ENCODE measurements around the gene LMAN1L.
A peak's percentile ranks its signal among the peaks of the same experiment; 100 is the strongest.

LMAN1L gene

DNA sequence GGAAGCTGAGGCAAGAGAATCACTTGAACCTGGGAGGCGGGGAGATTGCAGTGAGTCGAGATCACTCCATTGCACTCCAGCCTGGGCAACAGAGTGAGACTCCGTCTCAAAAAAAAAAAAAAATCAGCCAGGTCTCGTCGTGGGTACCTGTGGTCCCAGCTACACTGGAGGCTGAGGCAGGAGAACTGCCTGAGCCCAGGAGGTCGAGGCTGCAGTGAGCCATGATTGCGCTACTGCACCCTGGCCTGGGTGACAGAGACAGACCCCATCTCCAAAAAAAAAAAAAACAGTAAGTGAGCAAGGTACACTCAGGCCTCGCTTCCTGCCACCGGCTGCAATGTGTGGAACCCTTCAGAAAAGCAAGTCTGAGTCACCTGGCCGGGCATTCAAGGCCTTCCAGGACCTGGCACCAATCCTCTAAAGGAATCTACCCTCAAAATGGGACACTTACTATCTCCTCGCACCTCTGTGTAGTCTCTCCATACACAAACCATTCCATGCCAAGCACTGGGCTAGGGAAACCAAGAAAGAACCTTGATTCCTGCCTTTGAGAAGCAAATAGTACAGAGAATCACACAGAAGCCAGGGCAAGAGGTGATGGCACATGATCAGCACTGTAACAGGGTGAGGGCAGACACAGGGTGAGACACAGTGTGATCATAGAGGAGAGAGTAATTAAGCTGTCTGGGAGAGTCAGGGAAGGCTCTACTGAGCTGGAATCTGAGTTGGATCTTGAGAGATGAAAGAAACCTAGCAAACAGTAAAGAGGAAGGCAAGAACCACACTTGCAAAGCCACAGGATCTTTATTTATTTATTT lies 50.8 kb downstream of the LMAN1L start:
- no peak for DNase-seq

- DNase-seq: no peak
Measured at GRCh38 chr15:74864296-74864695, 51.7 kb downstream of the LMAN1L start.

- DNase-seq: no peak
Measured at GRCh38 chr15:74865316-74865715, 52.7 kb downstream of the LMAN1L start.

GRCh38 chr15:74866090-74866489 lies 53.5 kb downstream of the LMAN1L start:
- DNase-seq: no peak

- DNase-seq: no peak
Measured at GRCh38 chr15:74867466-74868038, 54.9 kb downstream of the LMAN1L start.

DNA sequence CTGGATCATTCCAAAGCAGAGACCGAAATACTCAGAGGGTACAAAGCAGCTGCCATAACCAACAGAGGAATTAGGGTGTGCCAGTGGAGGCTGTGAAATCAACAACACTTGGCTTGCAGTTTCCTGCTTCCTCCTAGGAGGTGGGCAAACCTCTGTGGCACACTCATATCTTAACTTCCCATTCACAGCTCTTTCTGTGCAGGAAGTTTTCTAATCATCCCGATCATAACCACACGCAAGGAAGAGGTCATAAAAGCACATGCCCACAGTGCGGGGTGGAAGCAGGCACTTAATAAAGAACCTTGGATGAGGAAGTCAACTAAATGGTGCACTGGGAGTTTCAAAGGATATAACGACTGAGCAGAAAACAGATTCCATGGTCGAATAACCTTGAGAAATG lies 55.4 kb downstream of the LMAN1L start:
- DNase-seq: no peak

DNA sequence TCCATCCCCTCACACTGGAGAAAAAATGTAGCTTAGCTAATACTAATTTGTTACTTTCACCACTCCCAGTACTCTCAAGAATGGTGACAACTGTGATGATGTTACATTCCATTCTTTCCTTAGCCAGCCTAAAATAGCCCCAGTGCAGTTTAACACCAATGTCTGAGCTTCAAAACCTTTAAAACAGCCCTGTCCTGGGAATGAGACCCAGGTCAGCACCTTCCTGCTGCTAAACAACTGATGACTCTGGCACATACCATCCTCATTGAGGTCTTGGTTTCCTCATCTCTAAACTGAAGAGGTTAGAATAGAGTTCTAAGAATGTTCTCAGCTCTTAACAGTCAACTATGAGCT lies 56.7 kb downstream of the LMAN1L start:
- no peak for DNase-seq

- peak; percentile 35 to 56 for DNase-seq
Measured at GRCh38 chr15:74869726-74870407, 57.2 kb downstream of the LMAN1L start.

- no peak for DNase-seq
Measured at GRCh38 chr15:74870436-74871215, 58.0 kb downstream of the LMAN1L start.

DNA sequence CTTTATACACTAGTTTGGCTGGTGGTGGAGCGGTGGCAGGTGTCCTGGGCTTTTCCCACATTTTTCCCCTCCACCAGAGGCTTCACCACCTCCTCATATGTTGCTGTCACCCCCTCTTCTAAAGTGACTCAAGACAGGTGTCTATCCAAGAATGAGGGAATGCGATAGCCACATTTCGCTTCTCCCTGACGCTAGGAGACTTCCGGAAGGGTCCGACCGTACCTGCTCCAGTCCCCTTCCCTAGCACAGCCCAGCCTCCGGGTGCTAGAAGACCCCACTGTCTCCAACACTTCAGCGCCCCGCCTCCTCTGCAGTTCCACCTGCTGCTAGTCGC lies 60.0 kb downstream of the LMAN1L start:
- DNase-seq: no peak

DNA sequence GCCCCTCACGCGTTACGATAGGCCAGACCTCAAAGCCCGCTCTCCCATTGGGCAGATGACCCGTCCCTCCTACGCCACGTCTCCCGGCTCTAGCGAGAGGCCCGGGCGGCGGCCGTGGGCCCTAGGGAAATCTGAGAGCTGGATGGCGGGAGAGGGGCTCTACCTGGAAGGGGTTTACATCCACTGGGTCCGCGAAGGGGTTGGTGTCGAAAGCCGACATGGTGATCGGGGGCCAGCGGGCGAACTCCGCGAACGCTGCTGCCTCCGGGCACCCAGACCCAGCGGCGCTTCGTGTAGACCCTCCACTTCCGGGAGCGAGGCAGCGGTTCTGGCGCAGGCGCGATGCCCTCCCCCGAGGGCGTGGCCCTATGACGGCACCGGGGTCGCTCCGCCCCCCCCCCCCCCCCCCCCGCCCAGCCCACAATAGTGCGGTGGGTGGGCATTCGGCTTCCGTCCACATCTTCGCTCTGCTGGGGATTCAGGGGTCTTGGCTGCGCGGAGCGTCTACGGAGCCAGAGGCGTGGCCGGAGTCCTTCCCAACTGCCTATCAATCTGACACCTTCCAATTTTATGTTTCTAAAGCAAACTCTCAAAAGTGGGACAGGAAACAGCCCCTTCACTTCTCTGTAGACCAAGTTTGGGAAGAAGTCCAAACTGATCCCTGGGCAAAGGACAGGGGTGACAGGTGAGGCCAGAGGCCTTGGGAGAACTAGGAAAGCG lies 60.6 kb downstream of the LMAN1L start, which contains the start of gene SCAMP2:
TSS of gene SCAMP2 (minus strand) at position 330 of the 720 bp plus-strand sequence. CDS start at position 220, 110 bp downstream.
- peak; percentile 91 to 93 for DNase-seq

- DNase-seq: peak in 1 of 2 donors; percentile 24
Measured at GRCh38 chr15:74873756-74874424, 61.3 kb downstream of the LMAN1L start.
